ENCODE measurements around the gene HLA-C.
A peak's percentile ranks its signal among the peaks of the same experiment; 100 is the strongest.
"Not testable (repeated sequence)": the region's sequence is repeated elsewhere in the genome, so short reads cannot be mapped to it uniquely, and the experiment has no call there.

HLA-C gene

DNA sequence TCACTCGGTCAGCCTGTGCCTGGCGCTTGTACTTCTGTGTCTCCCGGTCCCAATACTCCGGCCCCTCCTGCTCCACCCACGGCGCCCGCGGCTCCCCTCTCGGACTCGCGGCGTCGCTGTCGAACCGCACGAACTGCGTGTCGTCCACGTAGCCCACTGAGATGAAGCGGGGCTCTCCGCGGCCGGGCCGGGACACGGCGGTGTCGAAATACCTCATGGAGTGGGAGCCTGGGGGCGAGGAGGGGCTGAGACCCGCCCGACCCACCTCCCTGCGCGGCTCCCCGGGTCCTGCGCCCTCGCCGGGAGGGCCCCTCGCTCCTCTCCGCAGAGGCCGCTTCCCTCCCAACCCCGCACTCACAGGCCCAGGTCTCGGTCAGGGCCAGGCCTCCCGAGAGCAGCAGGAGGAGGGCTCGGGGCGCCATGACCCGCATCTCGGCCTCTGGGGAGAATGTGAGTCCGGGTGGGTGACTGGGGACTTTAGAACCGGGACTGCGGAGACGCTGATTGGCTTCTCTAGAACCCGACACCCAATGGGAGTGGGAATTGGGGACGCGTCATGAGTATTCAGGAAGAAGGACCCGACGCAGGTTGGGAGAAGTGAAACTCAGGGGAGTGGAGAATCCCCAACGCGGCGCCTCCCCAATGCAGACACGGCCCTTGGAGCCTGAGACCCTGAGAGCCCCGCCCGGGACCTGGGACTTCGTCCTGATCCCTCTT lies at the start of gene HLA-C:
HLA-C (minus strand) TSS at position 452 of the 717 bp plus-strand sequence; CDS start at position 431, 21 bp downstream.
- DNase-seq (ENCODE audit: low spot score): peak; percentile 32

DNA sequence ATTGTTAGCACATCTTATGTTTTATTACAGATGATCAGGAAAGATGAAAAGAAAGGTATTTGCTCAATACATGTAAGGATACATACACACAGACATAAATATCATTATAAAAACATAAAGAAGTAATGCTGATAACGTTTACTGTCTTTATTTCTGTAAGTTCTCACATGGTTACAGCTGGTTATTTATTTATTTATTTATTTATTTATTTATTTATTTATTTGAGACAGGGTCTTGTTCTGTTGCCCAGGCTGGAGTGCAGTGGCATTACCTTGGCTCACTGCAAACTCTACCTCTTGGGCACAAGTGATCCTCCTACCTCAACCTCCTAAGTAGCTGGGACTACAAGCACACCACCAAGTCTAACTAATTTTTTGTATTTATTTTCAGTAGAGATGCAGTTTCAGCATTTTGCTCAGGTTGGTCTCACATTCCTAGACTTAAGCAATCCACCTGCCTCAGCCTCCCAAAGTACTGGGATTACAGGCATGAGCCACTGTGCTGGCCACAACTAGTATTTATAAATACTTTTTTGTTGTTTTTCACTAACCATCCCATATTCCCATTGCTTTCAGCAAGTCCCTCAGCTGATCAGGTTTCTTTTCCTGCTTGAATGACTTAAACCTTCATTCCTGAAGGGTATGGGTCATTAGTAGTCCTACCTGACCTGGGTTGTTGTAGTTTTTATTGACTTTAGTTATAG lies 49.3 kb upstream of the HLA-C start:
- DNase-seq (ENCODE audit: low spot score): no peak

DNA sequence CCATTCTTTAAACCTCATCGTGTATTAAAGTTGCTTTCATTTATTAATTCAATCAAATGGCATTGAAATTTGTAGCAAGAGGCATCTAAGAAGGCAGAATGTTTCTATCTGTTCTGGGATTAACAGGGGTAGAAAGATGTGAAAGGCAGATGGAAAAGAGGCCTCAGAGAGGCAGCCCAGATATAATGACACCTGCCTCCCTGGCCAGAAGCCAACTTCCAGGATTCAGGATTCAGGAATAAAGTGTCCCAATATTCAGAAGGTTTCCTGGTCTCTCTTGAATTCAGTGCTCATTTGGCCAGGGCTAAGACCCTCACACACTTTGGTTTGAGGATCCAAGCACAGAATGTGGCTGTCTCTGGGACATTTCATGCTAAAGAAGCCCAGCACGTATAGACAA lies 45.1 kb upstream of the HLA-C start:
- no peak for DNase-seq (ENCODE audit: low spot score)

DNA sequence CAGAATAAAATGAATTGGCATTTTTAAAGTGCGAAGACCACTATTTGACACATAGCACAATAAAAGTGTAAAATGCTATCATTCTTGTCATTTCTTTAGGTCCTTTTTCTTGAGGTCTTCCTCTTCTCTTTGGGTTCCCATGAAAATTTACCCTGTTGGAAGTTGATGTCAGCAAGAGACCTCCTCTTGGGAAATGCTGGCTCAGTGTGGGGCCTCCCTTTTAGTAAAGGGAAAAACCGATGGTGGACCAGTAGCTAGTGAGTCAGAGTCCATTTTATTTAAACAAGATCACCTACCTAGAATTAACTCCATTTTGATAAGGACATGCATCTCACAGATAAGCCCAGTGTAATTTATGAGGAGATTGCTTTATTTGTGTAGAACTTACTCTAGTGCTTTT lies 37.7 kb upstream of the HLA-C start:
- no peak for DNase-seq (ENCODE audit: low spot score)

DNA sequence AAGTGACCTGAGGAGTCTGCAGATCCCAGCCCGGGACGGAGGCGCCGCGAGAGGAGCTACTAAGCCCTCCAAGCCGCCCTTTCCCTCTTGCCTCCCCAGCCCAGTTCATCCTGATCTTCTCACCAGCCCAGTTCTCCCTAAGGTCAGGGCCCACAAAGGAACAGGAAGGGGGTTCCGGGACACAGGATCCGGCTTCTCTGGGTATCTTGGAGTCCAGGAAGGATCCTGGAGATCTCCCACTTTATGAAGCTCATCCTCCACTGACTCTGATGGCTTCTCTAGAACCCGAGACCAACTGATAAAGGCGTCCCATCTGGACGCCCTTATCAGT lies 36.9 kb upstream of the HLA-C start:
- DNase-seq (ENCODE audit: low spot score): no peak

DNA sequence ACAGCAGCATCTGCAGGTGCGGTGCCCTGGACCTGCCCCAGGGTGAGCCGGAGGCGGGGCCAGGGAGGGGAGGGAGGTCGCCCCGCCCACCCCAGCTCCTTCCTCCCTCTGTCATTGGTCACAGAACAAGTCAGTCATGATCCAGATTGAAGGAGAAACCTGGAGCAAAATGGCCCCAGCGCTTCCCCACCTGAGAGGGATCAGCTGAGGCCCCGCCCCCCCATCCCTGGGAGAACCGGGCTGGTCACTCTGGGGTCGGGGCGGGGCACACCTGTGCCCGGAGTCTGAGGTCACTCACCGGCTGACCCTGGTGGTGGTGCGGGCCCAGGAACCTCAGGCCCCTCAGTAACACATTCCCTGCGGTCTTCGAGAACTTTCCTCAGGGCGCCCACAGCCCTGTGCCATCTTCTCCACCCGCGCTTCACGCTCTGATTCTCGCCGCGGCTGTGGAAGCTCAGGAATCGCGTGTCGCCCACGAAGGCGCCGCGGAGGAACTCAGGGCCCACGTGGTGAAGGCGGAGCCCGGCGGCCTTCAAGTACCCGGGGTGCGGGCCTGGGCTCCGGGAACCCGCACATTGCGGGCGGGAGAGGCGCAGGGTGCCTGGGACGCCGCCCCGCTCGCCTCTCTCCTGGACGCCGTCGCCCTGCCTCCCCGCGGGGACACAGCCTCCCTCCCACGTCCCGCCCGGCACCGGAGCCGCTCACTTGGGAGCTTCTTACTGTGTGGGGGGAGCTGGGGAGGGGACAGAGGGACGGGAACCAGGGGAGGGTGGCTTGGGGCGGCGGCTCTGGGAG lies 36.4 kb upstream of the HLA-C start:
- peak; percentile 28 for DNase-seq (ENCODE audit: low spot score)

DNA sequence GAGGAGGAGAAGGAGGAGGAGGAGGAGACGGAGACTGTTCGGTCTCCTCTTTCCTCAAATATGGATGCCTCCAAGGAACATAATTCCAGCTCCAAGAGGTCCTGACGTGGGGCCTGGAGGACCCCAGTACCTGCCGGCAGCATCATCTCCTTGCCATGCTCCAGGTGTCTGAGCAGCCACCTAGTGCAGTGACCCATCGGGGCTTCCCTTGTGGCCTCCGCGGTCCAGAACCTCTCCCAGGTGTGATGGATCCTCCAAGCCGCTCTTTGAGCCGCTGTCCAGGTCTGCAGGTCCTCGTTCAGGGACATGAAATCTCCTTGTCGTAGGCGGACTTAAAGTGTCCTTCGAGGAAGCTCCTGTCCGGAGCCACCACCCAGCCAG lies 35.8 kb upstream of the HLA-C start:
- DNase-seq (ENCODE audit: low spot score): no peak

DNA sequence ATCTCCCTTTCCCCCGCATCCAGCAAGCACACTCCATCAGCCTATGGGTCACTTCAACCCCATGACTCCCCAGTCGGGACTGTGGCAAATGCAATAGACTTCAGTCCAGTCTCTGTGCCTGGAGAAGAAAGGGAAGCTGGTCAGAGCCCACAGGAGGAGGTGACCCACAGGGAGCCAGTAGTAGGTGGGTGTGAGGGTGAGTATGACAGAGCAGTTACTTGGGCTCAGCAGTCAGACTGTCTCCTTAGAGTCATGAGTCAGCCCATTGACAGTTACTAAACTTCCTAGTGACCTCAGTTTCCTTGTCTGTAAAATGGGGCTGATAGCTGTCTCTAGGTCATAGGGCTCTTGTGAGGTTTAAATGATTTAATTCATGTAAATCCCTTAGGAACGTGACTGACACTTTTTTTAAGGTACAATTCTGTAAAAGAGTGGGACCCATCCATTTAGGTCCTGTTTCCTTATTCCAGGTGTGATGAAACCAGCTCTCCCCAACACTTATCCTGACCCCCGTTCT lies 33.9 kb upstream of the HLA-C start:
- DNase-seq (ENCODE audit: low spot score): no peak

DNA sequence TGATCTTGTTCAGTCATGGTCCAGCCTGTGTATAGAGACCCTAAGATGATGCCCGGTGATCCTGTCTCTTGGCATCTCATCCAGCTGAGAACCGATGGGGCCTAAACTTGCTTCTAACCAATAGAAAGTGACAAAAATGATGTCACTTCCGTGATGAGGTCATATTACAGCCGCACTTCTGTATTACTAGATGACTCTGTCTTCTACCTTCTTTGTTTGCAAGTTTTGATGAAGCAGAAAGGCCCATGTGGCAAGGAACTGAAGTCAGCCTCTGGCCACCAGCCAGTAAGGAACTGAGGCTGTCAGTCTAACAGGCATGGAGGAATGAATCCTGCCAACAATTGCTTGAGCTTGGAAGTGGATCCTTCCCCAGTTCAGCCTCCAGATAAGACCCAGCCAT lies 32.8 kb upstream of the HLA-C start:
- DNase-seq (ENCODE audit: low spot score): no peak

DNA sequence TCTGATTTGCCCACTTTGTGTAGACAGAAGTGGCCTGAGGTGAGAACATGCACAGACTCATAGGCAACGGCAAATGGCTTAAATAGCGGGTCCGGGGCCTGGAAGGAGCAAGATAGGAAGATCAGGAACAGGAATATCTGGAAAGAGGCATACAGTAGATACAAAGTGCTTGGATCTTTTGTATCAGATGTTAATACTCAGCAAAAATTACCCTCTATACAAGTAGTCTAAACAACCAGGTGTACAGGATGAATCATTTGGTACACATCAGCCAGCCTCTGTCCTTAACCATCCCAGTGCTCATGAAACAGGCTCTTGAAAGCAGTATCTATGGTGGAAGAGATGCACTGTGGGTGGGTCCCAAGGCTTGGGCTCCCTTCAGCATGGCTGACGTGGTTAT lies 28.9 kb upstream of the HLA-C start:
- no peak for DNase-seq (ENCODE audit: low spot score)

DNA sequence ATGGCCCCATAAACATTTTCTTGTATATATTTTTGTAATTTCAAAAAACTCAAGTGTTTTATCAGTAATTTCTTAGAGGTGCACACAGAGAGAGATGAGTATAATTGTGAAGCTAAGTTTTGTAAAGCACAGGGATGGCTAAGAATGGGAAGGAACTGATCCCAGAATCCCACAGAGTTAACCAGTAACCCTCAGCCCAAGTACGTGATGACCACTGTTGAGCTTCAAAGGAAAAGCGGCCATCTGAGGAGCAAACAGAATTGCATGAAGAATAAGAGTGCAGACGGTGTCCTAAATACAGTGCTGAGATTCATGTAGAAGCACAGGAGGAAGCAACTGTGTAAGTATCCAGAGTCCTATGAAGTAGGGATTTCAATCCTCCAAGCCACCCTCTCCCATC lies 28.1 kb upstream of the HLA-C start:
- DNase-seq (ENCODE audit: low spot score): no peak

DNA sequence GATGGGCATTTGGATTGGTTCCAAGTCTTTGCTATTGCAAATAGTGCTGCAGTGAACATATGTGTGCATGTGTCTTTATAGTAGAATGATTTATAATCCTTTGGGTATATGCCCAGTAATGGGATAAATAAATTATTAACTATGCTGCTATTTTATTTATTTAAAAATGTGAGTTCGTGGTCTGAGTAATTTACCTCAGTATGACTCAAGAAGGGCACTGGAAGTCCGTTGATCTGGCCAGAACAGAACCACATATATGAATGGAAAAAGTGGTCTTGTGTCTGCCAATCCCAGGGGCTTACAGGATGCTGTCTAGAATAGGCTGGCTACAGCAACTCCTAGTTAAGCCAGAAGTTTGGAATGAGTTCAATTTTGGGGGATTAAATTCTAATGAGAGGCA lies 27.6 kb upstream of the HLA-C start:
- DNase-seq (ENCODE audit: low spot score): no peak

DNA sequence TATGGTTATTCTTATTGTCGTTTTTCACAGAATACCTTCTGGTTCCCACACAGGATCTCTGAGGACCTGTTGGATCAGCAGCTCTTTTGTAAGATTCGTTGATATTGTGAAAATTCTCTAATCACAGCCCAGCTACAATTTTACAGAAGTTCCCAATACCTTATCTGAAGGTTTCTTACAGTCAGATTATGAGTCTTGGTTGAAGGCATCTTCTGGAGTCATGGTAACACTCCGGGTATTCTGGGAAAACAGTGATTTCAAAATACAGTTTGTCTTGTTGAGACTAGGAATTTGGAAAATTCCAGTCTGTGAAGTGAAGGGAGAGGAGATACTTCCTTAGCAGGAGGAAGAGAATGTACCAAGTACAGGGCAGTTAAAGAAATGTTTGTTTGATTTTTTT lies 22.2 kb upstream of the HLA-C start:
- DNase-seq (ENCODE audit: low spot score): no peak

DNA sequence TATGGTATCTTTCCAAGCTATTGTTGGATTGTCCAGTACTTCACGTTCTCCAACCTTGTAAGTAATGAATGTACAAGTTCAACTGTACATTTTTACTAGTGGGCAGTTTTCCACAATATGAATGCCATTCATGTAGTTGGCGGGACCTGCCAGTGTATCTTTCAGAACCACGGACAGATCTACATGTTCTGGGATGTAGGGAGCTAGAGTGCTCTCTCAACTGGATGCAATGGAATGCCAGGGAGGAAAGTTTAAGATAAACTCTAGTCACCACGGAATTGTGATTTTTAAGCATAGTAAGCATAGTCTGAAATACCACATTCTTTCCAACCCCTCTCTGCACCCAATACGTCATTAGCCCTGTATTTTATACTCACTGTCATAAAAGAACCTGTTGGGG lies 21.5 kb upstream of the HLA-C start:
- no peak for DNase-seq (ENCODE audit: low spot score)

DNA sequence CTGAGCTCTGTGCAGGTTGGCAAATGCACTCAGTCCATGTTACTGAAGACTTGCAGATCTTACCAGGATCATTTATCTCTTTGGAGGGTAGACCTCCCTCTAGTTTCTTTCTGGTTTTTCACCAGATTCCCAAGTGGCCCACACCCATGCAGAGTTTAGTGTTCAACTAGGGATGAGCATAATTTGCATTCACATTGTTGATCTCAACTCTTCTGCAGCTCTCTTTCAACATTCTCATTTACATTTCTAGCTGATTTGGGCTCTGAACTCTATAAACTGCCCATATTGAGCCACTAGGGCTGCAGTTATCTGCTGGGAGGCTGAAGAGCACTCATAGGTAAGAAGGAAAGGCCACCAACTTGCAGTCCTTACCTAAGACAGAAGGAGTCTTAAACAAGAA lies 17.9 kb upstream of the HLA-C start:
- DNase-seq (ENCODE audit: low spot score): no peak

DNA sequence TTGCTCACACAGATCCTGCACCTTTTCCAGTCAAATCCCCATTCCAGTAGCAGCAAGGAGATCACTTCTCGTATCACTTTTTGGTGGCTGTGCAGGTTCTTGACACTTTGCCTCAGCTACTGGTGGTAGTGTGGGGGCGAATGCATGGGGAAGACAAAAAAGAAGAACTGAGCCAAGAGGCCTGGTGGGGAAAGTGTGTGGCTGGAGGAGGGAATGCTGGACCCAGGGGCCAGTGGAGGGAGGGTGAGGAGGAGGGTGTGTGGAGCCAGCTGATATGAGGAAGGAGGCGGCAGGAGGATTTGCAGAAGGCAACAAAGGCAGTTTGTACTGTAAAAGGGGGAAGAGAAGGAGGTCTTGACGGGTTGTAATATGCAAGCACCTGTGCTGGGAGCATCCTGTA lies 15.7 kb upstream of the HLA-C start:
- no peak for DNase-seq (ENCODE audit: low spot score)

DNA sequence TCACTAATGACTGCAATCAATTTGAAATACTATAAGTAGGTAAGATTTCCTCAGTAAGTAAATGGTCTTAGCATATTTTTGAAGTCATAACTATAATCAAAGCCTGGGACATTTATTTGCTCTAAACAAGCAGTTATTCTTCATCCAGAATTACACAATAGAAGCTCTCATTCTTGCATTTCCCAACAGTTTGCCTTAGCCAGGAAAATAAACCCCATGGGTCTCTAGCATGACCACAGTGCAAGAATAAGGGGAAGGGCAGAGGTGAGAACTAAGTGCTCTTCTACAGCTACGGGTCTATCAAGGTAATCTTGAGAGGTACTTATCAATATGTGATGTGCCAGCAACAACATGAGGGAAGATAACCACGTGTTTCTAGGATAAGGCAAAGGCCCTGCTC lies 14.1 kb upstream of the HLA-C start:
- no peak for DNase-seq (ENCODE audit: low spot score)

DNA sequence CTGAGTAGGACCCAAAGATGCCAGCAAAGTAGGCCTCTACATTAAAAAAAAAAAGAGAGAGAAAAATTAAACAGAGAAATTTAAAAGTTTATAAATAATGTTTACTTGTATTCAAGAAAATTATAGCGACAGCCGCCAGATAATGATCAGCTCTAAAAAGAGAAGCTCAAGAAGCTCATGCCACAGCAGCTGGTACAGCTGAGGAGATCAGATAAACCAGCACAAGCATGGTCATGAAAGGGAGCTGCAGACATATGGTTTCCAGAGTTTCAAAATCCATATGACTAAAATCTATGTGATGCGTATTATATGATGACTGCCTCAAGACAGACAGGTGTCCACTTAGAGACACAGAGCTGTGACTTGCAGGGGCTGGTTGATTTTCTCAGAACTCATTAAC lies 13.6 kb upstream of the HLA-C start:
- no peak for DNase-seq (ENCODE audit: low spot score)

DNA sequence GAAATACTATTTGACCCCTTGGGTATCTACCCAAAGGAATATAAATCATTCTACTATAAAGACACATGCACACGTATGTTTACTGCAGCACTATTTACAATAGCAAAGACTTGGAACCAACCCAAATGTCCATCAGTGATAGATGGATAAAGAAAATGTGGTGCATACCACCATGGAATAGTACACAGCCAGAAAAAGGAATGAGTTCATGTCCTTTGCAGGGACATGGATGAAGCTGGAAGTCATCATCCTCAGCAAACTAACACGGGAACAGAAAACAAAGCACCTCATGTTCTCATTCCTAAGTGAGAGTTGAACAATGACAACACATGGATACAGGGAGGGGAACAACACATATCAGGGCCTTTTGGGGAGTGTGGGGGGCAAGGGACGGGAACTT lies 7.8 kb upstream of the HLA-C start:
- DNase-seq (ENCODE audit: low spot score): not testable (repeated sequence)

DNA sequence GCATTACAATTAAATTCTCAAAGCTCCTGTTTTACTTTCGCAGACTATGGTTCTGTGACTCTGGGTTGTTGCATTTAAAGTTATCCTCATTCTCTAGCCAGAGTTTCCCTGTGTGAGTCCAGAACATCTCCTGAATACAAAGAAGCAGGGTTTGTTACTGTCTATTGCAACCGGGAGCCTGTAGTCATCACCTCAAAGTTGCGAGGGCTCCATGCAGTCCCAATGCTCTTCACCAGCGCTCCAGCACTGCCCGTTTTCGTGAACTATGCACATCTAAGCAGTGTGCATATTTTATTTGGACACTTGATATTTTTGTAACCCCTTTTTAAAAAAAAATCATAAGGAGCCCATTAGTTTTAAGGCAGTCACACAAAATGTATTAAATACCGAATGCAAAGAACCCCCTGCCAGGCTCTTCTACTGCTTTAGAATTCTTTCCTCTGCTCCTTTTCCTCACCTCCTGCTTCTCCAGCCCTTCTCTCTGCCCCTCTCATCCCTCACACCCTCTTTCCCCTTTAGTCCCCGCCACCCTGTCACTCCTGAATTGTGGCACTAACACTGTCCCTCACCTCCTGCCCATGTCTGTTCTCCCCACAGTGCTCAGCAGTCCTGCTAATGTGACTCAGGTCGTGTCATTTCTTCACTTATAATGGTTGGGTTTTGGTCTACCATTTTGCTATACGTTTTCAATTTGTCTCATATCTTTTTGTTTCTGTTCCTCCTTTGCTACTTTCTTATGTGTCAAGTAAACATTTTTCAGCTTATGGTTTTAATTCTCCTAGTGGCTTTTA lies 1.1 kb upstream of the HLA-C start:
- no peak for DNase-seq (ENCODE audit: low spot score)

DNA sequence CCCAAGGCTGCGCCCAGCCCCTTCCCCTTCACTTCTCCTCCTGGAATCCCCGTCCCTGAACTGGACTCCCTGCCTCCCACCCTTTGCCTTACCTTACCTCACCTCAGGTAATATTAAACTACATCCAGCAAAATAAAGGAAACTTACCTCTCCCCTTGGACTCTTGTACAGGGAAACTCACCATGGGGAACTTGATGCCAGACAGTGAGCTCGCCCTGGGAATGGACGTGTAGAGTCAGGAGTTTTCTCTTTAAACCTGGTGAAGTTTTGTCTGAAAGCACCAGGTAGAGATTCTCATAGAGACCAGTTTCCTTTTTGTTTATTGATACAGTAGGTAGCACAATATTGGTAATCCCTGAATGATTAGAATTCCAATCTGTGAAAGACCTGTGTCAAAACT lies 544 bp upstream of the HLA-C start:
- DNase-seq (ENCODE audit: low spot score): no peak

Data from HuH-7.5 (cell line).